Lung (tissue), 12 donors: ENCODE results near the gene MCCC1. TPM values are rescaled to one million over a fixed set of nuclear protein-coding genes. Genes with fewer than 3 reads are reported as not detected.

Experiments
- ATAC-seq: fragments of 200-7000 bp; cut with Tn5 transposase; one replicate; pipeline ENCODE4 v1.9.1; 2020; ENCODE audit warnings: moderate number of reproducible peaks; ENCODE audit not compliant: insufficient read depth, low FRiP score
- DNase-seq, 3 donors: peaks; one replicate each; pipeline ENCODE4 v3.0.0-alpha.2; 2013 to 2017
- H3K27ac ChIP-seq, 2 donors: one replicate each; pipeline ENCODE4 v1.5.1; 2013; ENCODE audit warnings: mild to moderate bottlenecking in 2 of 2, moderate library complexity in 2 of 2, control low read depth in 1 of 2, inconsistent platforms in 1 of 2, low read depth in 1 of 2, low read length in 1 of 2
- H3K27me3 ChIP-seq, 3 donors: one replicate each; pipeline ENCODE4 v1.5.1; 2013; ENCODE audit warnings: low read length in 2 of 3; ENCODE audit not compliant: control insufficient read depth in 3 of 3, insufficient read depth in 3 of 3
- H3K36me3 ChIP-seq, 4 donors: one replicate each; pipeline ENCODE4 v1.5.1; 2013; ENCODE audit warnings: low read length in 4 of 4, mild to moderate bottlenecking in 1 of 4, moderate library complexity in 1 of 4; ENCODE audit not compliant: control insufficient read depth in 4 of 4, insufficient read depth in 4 of 4
- H3K4me1 ChIP-seq, 5 donors: one replicate each; pipeline ENCODE4 v1.5.1; 2013; ENCODE audit warnings: low read length in 5 of 5, mild to moderate bottlenecking in 2 of 5, moderate library complexity in 1 of 5; ENCODE audit not compliant: control insufficient read depth in 5 of 5, insufficient read depth in 5 of 5
- H3K4me3 ChIP-seq: one replicate; pipeline ENCODE4 v1.5.1; 2013; ENCODE audit warnings: mild to moderate bottlenecking, control low read depth, moderate library complexity
- H3K9ac ChIP-seq, 2 donors: one replicate each; pipeline ENCODE4 v1.5.1; 2013; ENCODE audit warnings: low read length in 2 of 2, control low read depth in 1 of 2; ENCODE audit not compliant: insufficient read depth in 1 of 2
- H3K9me3 ChIP-seq, 4 donors: one replicate each; pipeline ENCODE4 v1.5.1; 2013; ENCODE audit warnings: low read length in 3 of 4, mild to moderate bottlenecking in 1 of 4, moderate library complexity in 1 of 4; ENCODE audit not compliant: control insufficient read depth in 4 of 4, insufficient read depth in 3 of 4
- CTCF ChIP-seq: IDR thresholded peaks from 2 replicates; pipeline ENCODE4 v1.5.1; 2012; ENCODE audit warnings: mild to moderate bottlenecking; ENCODE audit errors: control extremely low read depth, extremely low read depth
- WGBS, 2 donors: extraction: QIAGEN DNeasy Blood & Tissue Kit; methylation state at CpG; one replicate each; pipeline ENCODE4 v1.1.7; 2013; 5-methylcytosine and 5-hydroxymethylcytosine counted together
- polyA plus RNA-seq, 2 donors: library from polyadenylated mRNA; stranded (reverse); fragments of 200-250 nt; gene quantifications; one replicate each; pipeline ENCODE4 v1.2.1, GENCODE V29; 2013
- total RNA-seq, 2 donors: library from RNA; depleted of rRNA in 1 of 2; stranded (reverse); fragments of >200 nt in 1 of 2; gene quantifications; one replicate each; pipeline ENCODE4 v1.2.1, GENCODE V29; 2014 to 2021
- donor health status: control.
- donor health status: control.
- donor health status: Bipolar disorder and iron deficiency.
- donor health status: healthy.
- donor health status: DM: yes; HTN: yes; CAD: no.

Gene MCCC1
- total and polyA plus RNA-seq, 4 donors: 21.7 to 126 (median 63.7) TPM

- H3K4me1 ChIP-seq: no peaks in the 10 kb centered on the region
- no peak for ATAC-seq
- no peak for DNase-seq
- H3K9ac ChIP-seq: no peak overlapping the region
- no peaks in the 10 kb centered on the region for H3K9me3 ChIP-seq
- H3K4me3 ChIP-seq: no peak overlapping the region
- 93 to 100% methylated on average over 2 of the region's 2 CpGs for WGBS, 2 donors
- no peak for TF ChIP-seq CTCF
- peaks cover 4 to 12% (median 9%) of the 10 kb centered on the region in 4 donors for H3K36me3 ChIP-seq
- H3K27me3 ChIP-seq: no peaks in the 10 kb centered on the region
- no peak overlapping the region for H3K27ac ChIP-seq
These were observed 40.9 kb downstream of the MCCC1 start for GRCh38 chr3:183058351-183058750.

GRCh38 chr3:183050706-183051105 lies 48.6 kb downstream of the MCCC1 start:
- no peaks in the 10 kb centered on the region for H3K9me3 ChIP-seq
- peaks cover 0 to 2% (median 0%) of the 10 kb centered on the region in 5 donors for H3K4me1 ChIP-seq
- H3K27me3 ChIP-seq: no peaks in the 10 kb centered on the region
- ATAC-seq (no peak), DNase-seq (no peak)
- no peak overlapping the region for H3K4me3 ChIP-seq
- peaks cover 10 to 23% (median 21%) of the 10 kb centered on the region in 4 donors for H3K36me3 ChIP-seq
- no peak overlapping the region for H3K9ac ChIP-seq
- H3K27ac ChIP-seq: no peak overlapping the region
- TF ChIP-seq CTCF: no peak

- TF ChIP-seq CTCF: no peak
- no peak for ATAC-seq
- Histone ChIP-seq H3K4me3 (no peak overlapping the region), H3K27ac (no peak overlapping the region), H3K4me1 (peaks cover 0 to 2% (median 0%) of the 10 kb centered on the region in 5 donors), H3K36me3 (peaks cover 23 to 32% (median 26%) of the 10 kb centered on the region in 4 donors), H3K9me3 (no peaks in the 10 kb centered on the region), H3K27me3 (no peaks in the 10 kb centered on the region), H3K9ac (no peak overlapping the region)
- 80 to 81% methylated on average over 2 of the region's 2 CpGs for WGBS, 2 donors
- DNase-seq: no peak
These were observed 52.4 kb downstream of the MCCC1 start for GRCh38 chr3:183046883-183047282.

- peaks cover 0 to 2% (median 0%) of the 10 kb centered on the region in 5 donors for H3K4me1 ChIP-seq
- ATAC-seq: no peak
- no peak overlapping the region for H3K27ac ChIP-seq
- H3K9ac ChIP-seq: no peak overlapping the region
- H3K36me3 ChIP-seq: peaks cover 20 to 28% (median 21%) of the 10 kb centered on the region in 4 donors
- no peak overlapping the region for H3K4me3 ChIP-seq
- no peak for DNase-seq
- no peak for TF ChIP-seq CTCF
- H3K27me3 ChIP-seq: no peaks in the 10 kb centered on the region
- 82 to 90% methylated on average over 11 of the region's 11 CpGs for WGBS, 2 donors
- no peaks in the 10 kb centered on the region for H3K9me3 ChIP-seq
These were observed 54.6 kb downstream of the MCCC1 start for GRCh38 chr3:183044547-183045229.
